Pons (tissue), 1 donor: Measurements from ENCODE around the gene CMTM1.
"Not testable (repeated sequence)": the region's sequence is repeated elsewhere in the genome, so short reads cannot be mapped to it uniquely, and the experiment has no call there.

Source experiments
- DNase-seq: peaks from one replicate; pipeline ENCODE4 v3.0.0-alpha.2; 2016; ENCODE audit warnings: low spot score

Gene CMTM1

DNA sequence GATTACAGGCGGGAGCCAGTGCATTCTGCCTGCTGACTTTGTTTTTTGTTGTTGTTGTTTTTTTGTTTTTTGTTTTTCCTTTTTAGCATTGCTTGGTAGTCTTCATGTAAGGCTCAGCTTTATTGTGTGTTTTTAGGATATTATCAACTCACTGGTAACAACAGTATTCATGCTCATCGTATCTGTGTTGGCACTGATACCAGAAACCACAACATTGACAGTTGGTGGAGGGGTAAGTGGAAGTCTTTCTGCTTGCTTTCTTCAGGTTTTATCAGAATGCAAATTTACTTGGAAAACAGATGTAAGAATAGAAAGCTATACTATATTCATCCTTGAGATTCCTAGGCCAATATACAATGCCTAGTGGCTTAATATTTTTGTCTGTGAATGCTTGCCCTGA, 3.3 kb upstream of the CMTM1 start:
- DNase-seq: no peak

DNA sequence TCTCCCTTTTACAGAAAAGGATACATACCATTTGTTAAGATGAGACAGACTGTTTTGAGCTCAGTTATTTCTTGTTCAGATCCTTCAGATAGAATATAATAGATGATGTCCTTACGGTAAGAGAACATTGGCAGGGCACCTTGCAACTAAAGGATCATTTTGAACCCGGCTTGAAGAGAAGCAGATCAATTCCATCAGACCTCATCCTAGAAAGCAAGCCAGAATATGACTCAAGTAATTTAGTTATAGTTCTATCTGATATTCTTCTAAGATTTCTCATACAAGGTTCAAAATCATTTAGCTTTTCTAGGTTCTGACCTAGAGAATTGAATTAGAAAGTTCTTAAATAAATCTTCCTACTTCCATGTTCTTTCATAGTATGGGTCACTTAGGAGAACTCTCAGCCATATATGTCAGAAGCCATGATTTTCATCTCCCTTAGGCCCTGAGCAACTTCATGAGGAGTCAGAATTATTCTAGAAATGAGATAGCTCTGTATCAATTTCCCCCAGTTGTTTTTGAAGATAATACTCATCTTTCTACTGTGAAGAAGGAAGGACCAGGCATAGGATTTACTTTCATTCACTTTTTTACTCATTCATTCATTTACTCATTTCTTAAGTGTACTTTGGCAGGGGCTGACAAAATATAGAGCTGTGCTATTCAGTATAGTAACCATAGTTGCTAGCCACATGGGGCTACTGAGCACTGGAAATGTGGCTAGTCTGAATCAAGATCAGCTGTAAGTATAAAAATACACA, 2.5 kb upstream of the CMTM1 start:
- DNase-seq: no peak

DNA sequence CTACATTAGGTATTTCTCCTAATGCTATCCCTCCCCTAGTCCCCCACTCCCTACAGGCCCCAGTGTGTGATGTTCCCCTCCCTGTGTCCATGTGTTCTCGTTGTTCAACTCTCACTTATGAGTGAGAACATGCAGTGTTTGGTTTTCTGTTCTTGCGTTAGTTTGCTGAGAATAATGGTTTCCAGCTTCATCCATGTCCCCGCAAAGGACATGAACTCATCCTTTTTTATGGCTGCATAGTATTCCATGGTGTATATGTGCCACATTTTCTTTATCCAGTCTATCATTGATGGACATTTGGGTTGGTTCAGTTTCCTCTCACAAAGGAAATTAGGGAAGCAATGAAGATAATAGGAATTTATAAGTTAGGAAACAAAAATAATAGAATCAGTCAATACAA, 1.0 kb downstream of the CMTM1 start:
- not testable (repeated sequence) for DNase-seq

DNA sequence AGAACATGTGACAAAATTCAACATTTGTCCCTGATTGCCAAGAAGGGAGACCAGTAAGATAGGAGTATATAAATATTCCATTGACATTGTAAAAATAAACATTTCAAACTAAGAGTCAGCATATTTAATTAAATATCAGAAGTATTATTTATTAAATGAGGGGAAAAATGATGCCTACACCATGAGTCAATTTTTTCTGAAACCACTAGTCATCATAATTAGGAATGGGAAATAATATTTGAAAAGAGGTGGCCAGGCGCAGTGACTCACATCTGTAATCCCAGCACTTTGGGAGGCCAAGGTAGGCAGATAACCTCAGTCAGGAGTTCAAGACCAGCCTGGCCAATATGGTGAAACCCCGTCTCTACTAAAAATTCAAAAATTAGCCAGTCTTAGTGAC, 2.1 kb downstream of the CMTM1 start:
- no peak for DNase-seq

DNA sequence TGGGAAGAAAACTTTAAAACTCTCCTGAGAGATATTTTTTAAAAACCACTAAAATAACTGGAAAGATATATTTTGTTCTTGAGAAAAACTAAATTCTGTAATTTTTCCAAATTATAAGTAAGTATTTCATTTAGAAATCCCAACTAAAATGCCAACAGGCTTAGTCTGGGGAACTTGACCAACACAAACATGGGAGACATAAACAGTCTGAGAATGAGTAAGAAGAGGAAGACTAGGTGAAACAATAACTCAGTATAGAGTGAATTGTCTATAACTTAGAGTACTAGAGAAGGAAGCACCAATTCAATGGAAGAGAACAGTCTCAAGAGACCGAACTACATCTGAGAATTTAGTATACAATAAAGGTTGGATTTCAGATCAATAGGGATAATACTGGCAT, 2.9 kb downstream of the CMTM1 start:
- no peak for DNase-seq

DNA sequence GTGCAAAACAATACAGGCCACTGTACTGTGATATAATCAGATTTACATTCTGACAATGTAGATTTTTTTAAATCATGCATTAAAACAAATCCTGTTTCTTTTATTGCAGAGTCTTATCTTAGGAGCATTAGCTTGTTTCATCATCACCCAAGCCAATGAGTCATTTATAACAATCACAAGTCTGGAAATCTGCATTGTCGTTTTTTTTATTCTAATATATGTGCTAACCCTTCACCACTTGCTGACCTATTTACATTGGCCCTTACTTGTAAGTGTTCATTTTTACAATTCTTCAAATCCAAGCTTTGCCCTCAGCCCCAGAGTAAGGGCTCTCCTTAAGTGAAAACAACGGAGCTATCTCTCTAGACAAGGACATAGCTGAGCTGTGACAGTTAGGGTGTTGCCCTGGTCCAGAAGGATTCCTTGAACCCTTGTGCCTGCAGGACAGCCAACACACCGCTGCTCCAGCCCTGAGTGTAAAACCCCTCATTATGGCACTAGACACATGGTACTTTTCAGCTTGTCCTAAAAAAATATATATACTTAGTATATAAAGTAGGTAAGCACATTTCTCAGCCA, 3.7 kb downstream of the CMTM1 start:
- no peak for DNase-seq

DNA sequence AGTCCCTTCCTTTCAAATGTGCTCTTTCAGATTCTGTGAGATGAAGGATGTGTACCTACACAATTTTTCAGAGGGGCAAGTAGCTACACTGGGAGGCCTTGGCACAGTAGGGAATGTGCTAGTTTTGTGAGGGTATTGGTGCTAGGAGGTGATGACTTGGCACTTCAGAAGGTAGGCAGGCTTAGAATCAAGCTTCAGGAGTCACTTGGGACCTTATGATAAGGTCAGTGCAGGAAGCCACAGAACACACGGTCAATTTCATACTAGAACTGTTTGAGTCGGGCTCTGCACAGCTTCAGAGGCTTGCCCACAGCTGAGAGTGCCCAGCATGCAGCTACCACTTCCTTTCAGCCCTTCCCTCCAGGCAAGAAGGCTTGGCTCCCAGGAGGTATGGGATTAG, 6.1 kb downstream of the CMTM1 start:
- no peak for DNase-seq

DNA sequence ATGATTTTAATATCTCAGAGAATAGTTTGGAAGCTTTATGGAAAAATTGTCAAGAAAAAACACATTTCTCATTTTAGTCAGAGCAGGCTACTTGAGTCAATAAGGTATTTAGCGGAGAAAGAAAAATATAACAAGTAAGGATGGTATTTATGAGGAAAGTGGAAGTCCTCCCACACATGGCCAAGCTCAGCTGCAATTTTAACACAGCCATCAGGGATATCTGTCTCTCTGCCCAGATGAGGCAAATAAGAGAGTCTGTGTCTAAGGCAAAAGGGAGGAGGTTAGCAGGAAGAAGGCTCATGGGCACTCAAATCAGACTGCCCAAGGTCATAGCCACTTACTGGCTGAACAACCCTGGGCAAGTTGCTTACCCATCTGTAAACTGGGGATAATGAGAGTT, 7.8 kb downstream of the CMTM1 start:
- no peak for DNase-seq

DNA sequence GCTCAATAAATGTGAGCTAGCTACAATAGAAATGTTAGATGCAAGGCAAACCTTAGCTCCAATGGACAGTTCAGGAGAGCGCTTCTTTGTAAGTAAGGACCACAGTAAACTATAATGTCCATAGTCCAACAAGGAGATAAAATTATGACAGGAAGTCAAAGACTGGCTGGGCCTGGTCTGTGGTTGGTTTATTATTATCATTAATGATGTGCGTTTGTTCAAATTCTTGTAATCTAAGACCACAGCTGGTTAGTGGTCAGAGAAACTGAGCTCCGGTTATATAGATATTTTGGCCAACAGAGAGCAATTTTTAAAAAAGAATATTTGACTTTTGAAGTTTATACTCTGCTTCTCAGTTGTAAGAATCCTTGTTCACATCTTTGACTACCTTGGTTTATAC, 8.3 kb downstream of the CMTM1 start:
- no peak for DNase-seq

DNA sequence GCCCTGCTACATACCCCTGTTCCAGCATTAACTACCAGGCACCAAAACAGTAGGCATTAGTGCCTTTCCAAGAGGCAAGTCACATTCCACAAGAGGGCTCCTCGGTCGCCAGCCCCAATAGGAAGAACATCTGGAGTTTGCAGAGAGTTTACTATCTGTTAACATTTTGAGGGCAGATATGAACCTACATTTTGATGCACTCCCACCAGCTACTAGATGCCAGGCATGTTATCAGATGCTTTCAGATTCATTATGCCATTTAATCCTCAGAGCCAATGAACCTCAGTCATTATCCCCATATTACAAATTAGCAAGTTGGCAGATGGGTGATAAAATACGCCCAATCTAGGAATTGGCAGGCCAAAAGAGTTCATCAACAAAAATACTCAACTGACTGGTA, 8.8 kb downstream of the CMTM1 start:
- no peak for DNase-seq

DNA sequence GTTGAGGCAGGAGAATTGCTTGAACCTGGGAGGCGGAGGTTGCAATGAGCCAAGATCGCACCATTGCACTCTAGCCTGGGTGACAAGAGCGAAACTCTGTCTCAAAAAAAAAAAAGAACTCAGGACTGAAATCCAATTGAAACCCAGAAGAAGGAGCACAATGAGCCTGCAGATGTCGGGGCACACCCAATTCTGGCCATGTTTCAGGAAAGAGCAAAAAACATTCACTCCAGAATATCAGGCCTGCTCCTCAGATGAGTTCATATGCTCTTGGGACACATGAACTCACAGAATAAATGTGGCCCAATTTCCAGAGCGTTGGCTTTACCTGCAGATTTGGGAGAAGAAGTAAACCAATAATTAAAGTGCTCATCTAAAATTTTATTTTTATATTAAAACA, 10.1 kb downstream of the CMTM1 start:
- DNase-seq: no peak

DNA sequence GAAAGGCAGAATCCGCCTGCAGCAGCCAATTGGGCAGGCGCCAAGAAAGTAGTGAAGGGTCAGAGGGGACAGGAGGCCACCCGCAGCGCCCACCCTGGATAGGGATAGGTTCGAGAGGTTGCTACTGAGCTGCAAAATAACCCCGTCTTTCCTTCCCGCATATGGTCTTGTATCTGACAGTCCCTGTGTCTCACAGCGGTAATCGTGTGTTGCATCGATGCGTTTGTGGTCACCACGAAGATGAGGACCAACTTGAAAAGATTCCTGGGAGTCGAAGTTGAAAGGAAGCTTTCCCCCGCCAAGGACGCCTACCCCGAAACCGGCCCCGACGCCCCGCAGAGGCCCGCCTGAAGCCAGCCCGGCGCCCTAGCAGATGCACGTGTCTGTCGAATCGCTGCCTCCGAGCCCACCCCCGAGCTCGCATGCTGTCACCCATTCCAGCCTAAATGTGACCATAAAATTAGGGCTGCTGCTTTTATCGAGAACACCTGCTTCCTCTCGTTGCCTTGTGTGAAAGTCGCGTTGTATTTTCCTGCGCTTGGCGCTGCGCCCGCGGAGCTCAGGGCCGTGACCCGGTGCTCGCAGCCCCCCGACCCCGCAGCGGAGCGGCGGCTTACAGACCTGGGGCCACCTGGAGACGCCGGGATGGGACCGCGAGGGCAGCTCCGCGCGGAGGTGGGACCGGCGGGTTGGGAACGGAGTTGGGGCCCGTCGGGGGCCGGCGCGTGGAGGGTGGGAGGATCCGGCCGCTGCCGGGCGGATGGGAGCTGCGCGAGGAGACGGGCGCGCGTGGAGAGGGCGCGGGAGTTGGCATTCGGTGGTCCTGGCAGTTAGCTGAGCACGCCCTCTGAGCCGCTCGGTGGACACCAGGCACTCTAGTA, 12.7 kb downstream of the CMTM1 start, which contains the start of gene CMTM2:
TSS of gene CMTM2 (plus strand) at position 813 of the 881 bp plus-strand sequence. CDS start 145 bp downstream, outside the sequence.
- no peak for DNase-seq

DNA sequence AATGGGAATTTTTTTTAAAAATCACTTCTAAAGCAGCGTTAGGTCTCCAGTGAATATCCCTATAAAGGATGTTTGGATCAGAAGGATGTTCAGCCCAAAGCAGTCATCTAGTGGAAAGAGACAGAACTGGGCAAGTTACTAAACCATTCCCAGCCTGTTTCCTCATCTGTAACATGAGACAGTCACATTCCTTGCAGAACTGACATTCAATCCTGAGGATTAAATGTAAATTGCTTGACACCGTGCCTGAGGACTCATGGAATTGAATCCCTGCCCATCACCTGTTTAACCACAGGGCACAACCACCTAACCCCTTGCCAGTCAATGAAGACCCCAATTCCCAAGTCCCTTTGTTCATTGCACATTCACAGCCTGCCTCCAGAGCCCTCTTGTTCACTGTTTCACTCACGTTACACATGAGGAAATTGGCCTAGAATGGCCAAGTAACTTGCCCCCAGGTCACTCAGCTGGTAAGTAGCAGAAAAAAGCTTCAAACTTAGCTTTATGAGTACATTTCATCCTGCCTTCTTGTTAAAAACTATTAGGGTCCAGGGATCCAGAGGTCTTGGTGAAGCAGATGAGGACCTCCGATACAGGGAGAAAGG, 14.5 kb downstream of the CMTM1 start:
- DNase-seq: no peak

DNA sequence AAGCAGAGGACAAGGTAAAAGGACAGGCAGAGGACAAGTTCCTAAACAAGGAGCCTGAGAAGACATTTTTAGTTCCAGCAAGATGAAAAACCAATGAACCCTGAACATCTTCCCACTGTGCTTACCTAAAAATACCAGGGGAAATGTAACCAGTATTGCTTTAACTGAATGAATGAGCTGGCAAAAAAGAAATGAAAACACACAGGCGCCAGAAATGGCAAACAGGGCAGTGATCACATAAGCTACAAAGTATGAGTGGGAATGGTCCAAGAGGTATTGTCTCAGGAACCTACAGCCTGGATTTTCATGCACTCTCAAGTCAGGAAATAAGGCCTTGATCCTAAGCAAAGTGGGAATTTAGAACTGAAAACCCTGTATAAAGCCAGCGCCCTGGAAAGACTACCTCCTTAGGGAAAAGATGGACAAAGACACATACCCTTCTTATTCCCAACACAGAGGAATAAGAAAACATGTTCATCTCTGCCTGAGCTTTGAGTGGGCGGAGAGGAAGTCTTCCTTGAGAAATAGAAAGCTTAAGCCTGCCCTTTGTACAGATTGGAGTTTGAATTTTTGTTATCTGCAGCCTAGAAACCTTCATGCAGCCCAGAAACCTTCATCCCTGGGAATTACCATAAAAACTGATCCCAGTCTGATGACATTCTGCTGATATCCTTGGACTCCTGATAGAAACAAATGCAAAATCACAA, 15.2 kb downstream of the CMTM1 start:
- DNase-seq: no peak

DNA sequence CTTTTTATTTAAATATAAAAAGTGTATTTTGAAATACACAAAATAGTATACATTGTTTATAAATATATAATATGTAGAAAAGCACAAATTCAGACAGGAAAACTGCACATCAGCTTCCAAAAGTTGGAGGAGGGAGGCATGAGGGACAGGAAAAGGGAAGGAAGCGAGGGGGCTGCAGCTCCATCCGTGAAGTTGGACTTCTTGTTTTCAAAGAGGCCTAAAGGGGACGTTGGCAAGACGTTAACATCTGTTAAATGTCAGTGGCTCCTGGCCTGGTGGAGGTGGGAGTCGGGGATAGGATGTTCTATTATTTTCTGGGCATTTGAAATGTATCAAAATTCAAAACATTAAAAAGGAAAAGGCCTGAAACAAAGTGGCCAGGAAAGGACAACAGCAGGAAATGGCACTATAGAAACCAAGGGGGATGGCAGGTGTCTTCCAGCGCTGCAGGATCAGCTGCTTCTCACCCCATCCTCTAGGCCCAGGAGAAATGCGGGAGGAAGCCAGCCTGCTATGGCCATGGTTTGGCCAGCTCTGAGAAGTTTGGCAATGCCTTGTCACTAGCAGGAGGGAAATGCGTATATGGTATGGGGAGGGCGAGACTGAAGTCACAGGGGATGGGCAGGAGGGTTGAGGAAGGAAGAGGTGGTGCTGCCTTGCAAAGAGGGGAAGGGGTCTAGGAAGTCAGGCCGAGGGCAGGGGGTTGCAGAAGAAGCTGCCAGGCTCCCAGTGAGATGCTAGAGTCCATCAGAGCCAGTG, 19.4 kb downstream of the CMTM1 start:
- peak; percentile 44 for DNase-seq

DNA sequence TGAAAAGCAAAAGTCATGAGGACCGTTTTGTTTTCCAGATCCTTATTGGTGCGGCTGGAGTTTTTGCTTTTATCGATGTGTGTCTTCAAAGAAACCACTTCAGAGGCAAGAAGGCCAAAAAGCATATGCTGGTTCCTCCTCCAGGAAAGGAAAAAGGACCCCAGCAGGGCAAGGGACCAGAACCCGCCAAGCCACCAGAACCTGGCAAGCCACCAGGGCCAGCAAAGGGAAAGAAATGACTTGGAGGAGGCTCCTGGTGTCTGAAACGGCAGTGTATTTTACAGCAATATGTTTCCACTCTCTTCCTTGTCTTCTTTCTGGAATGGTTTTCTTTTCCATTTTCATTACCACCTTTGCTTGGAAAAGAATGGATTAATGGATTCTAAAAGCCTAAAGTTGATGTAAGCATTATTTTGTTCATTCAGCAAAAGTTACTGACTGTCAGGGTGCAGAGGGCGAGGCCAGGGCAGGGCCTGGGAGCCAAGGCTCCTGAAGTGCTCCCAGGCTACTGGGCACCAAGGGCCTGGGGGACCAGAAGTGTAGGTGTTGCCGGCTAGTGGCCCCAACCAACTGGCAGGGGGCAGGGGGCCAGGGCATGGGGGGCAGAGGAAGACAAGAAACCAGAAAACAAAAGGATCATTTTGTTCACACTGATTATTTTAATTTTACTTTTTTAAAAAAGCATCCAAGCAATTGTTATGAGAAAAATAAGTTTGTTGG, 21.8 kb downstream of the CMTM1 start:
- DNase-seq: no peak

DNA sequence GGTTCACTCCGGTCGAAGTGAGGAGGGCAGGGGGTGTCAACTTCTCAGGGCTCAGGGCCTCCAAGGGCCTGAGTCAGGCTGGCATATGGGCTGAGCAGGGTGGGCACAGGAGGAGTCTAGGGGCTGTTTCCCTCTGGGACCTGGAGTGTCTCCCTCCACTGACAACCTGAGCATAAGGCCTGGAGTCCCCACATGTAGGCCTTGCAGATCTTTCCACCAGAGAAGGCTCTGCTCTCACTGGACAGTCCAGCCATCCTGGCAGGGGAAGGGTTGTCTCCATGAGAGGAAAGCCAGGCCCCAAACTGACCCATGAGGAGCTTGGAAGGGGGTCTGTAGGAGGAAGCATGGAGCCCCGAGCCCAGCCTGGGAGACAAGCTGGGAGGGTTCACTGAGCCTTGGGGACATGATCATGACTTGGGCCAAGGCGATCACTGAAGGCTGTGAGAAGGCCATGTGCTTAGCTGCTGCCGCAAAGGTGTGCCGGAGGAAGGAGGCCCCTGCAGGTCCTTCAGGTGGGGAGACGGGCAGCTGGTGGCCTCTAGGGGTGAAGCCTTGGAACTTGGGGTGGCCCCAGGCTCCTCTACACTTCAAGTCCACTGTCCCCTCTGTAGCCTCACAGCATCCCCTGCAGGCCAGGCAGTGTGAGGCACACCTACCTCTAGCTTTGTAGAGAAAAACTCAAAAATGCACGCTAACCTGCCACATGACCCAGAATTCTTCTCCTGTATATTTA, 22.9 kb downstream of the CMTM1 start:
- DNase-seq: peak; percentile 61

DNA sequence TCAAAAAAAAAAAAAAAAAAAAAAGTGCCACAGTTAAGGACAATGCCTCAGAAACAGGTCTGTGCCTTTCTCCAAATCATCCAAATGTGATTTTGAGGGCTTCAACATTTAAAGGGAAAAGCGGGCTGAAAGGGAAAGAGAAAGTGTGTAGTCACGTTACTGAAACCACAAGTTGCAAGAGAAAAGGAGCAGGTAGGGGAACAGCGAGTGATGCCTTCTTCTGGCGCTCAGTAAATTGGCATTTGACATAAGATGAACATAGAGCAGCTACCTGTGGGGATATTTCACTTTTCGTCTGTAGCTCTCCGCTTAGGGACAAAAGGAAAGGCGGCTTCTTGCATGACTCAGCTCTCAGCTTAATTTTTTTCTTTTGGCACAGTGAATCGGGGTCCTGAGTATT, 24.1 kb downstream of the CMTM1 start:
- no peak for DNase-seq

DNA sequence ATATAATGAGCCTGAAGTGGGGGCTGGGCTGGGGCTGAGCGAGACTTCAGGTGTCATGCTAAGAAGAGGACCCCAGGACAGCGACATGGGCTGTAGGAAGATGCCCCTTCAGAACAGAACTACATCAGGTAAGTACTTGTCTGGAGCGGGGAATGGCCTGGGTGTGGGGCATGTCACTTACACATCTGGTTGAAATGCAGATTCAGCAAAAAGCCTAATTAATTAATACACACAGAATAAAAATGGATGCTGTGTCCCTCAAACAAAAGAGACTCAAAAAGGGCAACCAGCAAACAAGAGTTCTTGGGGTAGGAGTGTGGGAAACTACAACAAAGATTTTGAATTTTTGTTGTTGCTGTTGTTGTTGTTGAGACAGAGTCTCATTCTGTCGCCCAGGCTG, 24.8 kb downstream of the CMTM1 start:
- DNase-seq: no peak

DNA sequence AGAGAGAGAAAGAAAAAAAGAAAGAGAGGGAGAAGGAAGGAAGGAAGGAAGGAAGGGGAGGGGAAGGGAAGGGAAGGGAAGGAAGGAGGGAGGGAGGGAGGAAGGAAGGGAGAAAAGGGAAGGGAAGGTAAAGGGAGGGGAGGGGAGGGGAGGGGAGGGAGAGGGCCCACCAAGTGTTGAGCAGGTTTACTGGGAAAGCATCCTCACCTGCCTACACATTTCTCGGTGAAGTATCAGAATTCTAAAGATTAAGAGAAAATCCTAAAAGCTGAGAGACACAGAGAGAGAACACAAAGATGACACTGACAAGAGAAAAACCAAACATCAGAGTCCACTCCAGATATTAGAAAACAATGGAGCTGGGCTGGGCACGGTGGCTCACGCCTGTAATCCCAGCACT, 26.0 kb downstream of the CMTM1 start:
- DNase-seq: no peak
